ENCODE measurements around the gene MCRIP2. TPM values are rescaled to one million over a fixed set of nuclear protein-coding genes. Genes with fewer than 3 reads are reported as not detected.

The MCRIP2 gene
- total RNA-seq, 3 donors from 2014 or later: 76.3 to 116 (median 100) TPM

DNA sequence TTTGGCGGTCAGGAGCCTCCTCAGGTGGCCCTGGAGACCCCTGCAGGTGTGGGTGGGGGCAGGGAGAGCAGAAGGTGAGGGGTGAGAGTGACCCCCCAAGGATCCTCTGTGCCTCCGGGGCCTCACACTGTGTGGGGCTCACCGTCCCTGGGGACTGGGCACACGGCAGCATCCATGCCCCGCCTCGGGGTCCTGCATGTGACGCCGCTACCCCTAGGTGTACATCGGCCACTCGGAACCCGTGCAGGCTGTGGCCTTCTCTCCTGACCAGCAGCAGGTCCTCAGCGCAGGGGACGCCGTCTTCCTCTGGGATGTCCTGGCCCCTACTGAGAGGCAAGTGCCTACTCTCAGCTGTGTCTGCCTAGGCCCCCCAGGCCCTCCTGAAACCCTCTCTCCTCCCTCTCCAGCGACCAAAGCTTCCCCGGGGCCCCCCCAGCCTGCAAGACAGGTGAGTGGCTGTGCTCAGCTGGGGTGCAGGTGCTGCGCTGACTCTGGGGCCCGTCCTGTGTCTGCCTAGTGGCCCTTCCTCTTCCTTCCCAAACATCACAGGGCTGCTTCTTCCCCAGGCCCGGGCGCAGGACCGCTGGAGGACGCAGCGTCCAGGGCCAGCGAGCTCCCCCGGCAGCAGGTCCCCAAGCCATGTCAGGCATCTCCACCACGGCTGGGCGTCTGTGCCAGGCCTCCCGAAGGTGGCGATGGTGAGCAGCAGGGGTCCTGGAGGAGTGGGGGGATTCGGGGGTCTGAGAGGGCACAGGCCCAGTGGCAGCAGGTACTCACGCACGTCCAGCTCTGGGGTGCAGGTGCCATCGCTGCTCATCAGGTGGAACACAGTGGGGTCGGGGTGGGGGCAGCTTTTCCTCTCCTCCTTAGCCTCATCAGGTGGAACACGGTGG, 17.3 kb downstream of the MCRIP2 start:
- Histone ChIP-seq H3K4me3 (no peak overlapping the region), H3K36me3 (ENCODE audit: low read depth) (no peaks in the 10 kb centered on the region), H3K4me1 (ENCODE audit: low read depth) (peaks cover 12% of the 10 kb centered on the region), H3K9me3 (no peaks in the 10 kb centered on the region)
- DNase-seq (no peak), ATAC-seq (no peak)
- TF ChIP-seq, protein P1, sequence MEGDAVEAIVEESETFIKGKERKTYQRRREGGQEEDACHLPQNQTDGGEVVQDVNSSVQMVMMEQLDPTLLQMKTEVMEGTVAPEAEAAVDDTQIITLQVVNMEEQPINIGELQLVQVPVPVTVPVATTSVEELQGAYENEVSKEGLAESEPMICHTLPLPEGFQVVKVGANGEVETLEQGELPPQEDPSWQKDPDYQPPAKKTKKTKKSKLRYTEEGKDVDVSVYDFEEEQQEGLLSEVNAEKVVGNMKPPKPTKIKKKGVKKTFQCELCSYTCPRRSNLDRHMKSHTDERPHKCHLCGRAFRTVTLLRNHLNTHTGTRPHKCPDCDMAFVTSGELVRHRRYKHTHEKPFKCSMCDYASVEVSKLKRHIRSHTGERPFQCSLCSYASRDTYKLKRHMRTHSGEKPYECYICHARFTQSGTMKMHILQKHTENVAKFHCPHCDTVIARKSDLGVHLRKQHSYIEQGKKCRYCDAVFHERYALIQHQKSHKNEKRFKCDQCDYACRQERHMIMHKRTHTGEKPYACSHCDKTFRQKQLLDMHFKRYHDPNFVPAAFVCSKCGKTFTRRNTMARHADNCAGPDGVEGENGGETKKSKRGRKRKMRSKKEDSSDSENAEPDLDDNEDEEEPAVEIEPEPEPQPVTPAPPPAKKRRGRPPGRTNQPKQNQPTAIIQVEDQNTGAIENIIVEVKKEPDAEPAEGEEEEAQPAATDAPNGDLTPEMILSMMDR (IDR thresholded peaks at IDR 0.05): no peak
- intact Hi-C loops (cut with DNase I, micrococcal nuclease): loop anchor here in 1 of 2 donors (10.0 kb wide), 1 partner anchor 64 kb away; the partner anchor contains the start of gene RAB40C

DNA sequence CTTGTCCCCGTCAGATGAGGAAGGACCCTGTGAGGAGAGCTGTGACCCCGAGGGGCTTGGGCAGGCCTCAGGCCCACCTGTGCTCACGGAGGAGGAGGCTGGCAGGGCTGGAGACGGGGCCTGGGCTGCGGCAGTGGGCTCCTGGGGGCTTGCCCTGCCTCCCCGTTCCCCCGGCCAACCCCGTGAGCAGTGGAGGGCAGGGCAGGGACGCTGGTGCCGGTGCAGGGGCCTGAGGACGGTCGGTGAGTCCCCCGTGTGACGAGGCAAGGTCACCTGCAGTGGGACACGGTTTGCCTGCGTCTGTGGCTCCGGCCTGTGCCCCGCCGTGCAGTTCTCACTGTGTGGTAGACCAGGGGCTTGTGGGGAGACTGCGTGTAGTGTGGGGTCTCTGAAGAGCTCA, 18.0 kb downstream of the MCRIP2 start:
- ATAC-seq (no peak), DNase-seq (peak in 1 of 3 donors; percentile 46)
- H3K9me3 ChIP-seq: no peaks in the 10 kb centered on the region
- H3K36me3 ChIP-seq (ENCODE audit: low read depth): no peaks in the 10 kb centered on the region
- H3K4me1 ChIP-seq (ENCODE audit: low read depth): peaks cover 12% of the 10 kb centered on the region
- no peak overlapping the region for H3K4me3 ChIP-seq
- intact Hi-C loops (cut with DNase I, micrococcal nuclease): loop anchor here (10.0 kb wide), 2 partner anchors 65 to 85 kb away; partner anchors contain the start of gene RAB40C (in 1 of the 2)
- TF ChIP-seq, protein P1 (IDR thresholded peaks at IDR 0.05): no peak

DNA sequence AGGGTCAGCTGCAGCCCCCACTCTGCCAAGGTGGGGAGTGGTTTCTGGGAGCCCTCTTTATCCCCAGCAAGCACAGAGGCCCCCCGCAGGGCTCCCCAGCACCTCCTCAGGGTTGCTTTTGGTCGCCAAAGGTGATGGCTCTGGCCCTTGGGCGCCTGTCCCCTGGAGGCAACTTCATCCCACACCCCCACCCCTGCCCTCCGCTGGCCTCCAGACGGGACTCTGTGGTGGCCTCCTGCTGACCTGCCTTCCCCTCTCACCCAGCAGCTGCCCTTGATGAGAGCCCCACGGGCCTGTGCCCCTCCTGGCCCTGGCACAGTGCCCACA, 18.5 kb downstream of the MCRIP2 start:
- TF ChIP-seq, protein P1 (IDR thresholded peaks at IDR 0.05): no peak
- H3K4me3 ChIP-seq: no peak overlapping the region
- ATAC-seq (no peak), DNase-seq (no peak)
- peaks cover 12% of the 10 kb centered on the region for H3K4me1 ChIP-seq (ENCODE audit: low read depth)
- H3K9me3 ChIP-seq: no peaks in the 10 kb centered on the region
- intact Hi-C loops (cut with DNase I, micrococcal nuclease): loop anchor here (10.0 kb wide), 1 partner anchor 85 kb away; no protein-coding TSS in a partner anchor
- no peaks in the 10 kb centered on the region for H3K36me3 ChIP-seq (ENCODE audit: low read depth)

DNA sequence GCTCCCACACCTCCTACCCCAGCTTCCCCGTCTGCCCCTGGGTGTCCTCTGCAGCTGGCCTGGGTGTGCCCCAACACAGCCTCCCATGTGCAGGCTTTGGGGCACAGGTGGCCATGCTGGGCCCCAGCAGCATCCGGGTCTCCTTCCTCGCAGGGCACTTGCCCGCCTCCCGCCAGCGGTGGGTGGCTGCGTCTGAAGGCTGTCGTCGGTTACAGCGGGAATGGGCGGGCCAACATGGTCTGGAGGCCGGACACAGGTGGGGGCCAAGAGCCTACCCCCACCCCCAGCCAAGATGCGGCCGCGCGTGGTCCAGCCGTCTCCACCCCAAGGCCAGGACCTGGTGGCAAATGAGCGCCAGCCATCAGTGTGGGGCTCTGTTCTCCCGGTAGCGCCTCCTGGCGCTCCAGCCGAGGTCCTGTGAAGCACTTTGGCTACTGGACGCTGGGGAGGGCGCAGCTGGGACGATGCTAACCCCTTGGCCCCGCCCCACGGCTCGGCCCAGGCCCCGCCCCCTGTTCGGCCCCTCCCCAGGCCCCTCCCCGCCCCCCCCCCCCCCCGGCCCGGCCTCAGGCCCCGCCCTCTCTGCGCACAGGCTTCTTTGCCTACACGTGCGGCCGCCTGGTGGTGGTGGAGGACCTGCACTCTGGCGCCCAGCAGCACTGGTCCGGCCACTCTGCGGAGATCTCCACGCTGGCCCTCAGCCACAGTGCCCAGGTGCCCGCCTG, 19.0 kb downstream of the MCRIP2 start:
- intact Hi-C loops (cut with DNase I, micrococcal nuclease): loop anchor here (10.0 kb wide), 1 partner anchor 86 kb away; no protein-coding TSS in a partner anchor
- Histone ChIP-seq H3K36me3 (ENCODE audit: low read depth) (no peaks in the 10 kb centered on the region), H3K4me3 (no peak overlapping the region), H3K9me3 (no peaks in the 10 kb centered on the region), H3K4me1 (ENCODE audit: low read depth) (peaks cover 12% of the 10 kb centered on the region)
- peak; percentile 91 to 93 (median 93) for DNase-seq
- TF ChIP-seq, protein P1 (IDR thresholded peaks at IDR 0.05): peak; percentile 48
- ATAC-seq: peak; percentile 95

DNA sequence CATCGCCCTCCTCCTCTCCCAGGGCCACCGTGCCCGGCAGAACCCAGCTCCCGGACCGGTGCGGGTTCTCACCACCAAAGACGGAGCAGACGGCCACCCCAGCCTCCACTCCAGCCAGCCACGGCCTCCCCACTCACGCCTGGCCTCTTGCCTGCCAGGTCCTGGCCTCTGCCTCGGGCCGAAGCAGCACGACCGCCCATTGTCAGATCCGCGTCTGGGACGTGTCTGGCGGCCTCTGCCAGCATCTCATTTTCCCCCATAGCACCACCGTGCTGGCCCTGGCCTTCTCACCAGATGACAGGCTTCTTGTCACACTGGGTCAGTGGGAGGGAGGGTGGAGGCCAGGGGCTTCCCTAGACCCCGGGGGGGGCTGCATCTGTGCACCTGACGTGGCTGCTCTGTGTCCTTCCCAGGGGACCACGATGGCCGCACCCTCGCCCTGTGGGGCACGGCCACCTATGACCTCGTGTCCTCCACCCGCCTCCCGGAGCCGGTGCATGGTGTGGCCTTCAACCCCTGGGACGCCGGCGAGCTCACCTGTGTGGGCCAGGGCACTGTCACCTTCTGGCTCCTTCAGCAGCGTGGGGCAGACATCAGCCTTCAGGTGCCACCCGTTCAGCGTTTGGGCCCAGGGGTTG, 19.7 kb downstream of the MCRIP2 start:
- H3K36me3 ChIP-seq (ENCODE audit: low read depth): no peaks in the 10 kb centered on the region
- H3K4me1 ChIP-seq (ENCODE audit: low read depth): peaks cover 12% of the 10 kb centered on the region
- ATAC-seq: no peak
- intact Hi-C loops (cut with DNase I, micrococcal nuclease): loop anchor here (10.0 kb wide), 1 partner anchor 87 kb away; no protein-coding TSS in a partner anchor
- H3K9me3 ChIP-seq: no peaks in the 10 kb centered on the region
- TF ChIP-seq, protein P1 (IDR thresholded peaks at IDR 0.05): no peak
- no peak overlapping the region for H3K4me3 ChIP-seq
- no peak for DNase-seq
